Measurements from ENCODE around the gene COBLL1.

The COBLL1 gene

GRCh38 chr2:164778723-164779122 is 62.9 kb downstream of the COBLL1 start:
- ATAC-seq (ENCODE audit: insufficient read depth, low read depth), result no peak
- H3K27ac ChIP-seq (ENCODE audit: low read length), result no peak overlapping the region
- no peak for DNase-seq
- no peak overlapping the region for H3K9ac ChIP-seq (ENCODE audit: low read depth, low read length)
- H3K4me3 ChIP-seq (ENCODE audit: low read depth in 1 of 2, low read length in 2 of 2), result no peak overlapping the region
- H3K79me2 ChIP-seq (ENCODE audit: insufficient read depth, low read length), result no peaks in the 10 kb centered on the region
- no peak overlapping the region for H3K4me2 ChIP-seq (ENCODE audit: insufficient read depth, low read length)
- H4K20me1 ChIP-seq (ENCODE audit: insufficient read depth, low read length), result no peaks in the 10 kb centered on the region
- no peaks in the 10 kb centered on the region for H3K4me1 ChIP-seq (ENCODE audit: insufficient read depth, low read length)
- no peak overlapping the region for H2AFZ ChIP-seq (ENCODE audit: low read depth, low read length)
- TF ChIP-seq EZH2 (IDR thresholded peaks at IDR 0.05; ENCODE audit: borderline replicate concordance, low read depth, low read length, severe bottlenecking), result no peak
- TF ChIP-seq, protein P1, sequence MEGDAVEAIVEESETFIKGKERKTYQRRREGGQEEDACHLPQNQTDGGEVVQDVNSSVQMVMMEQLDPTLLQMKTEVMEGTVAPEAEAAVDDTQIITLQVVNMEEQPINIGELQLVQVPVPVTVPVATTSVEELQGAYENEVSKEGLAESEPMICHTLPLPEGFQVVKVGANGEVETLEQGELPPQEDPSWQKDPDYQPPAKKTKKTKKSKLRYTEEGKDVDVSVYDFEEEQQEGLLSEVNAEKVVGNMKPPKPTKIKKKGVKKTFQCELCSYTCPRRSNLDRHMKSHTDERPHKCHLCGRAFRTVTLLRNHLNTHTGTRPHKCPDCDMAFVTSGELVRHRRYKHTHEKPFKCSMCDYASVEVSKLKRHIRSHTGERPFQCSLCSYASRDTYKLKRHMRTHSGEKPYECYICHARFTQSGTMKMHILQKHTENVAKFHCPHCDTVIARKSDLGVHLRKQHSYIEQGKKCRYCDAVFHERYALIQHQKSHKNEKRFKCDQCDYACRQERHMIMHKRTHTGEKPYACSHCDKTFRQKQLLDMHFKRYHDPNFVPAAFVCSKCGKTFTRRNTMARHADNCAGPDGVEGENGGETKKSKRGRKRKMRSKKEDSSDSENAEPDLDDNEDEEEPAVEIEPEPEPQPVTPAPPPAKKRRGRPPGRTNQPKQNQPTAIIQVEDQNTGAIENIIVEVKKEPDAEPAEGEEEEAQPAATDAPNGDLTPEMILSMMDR (IDR thresholded peaks at IDR 0.05; ENCODE audit: borderline replicate concordance, extremely low read depth, low read length, poor library complexity, severe bottlenecking), result no peak
- H3K27me3 ChIP-seq (ENCODE audit: insufficient read depth, low read length, poor library complexity), result no peaks in the 10 kb centered on the region
- no peaks in the 10 kb centered on the region for H3K36me3 ChIP-seq (ENCODE audit: insufficient read depth, low read length)
- H3K9me3 ChIP-seq (ENCODE audit: insufficient read depth, low read length, severe bottlenecking), result no peaks in the 10 kb centered on the region

DNA sequence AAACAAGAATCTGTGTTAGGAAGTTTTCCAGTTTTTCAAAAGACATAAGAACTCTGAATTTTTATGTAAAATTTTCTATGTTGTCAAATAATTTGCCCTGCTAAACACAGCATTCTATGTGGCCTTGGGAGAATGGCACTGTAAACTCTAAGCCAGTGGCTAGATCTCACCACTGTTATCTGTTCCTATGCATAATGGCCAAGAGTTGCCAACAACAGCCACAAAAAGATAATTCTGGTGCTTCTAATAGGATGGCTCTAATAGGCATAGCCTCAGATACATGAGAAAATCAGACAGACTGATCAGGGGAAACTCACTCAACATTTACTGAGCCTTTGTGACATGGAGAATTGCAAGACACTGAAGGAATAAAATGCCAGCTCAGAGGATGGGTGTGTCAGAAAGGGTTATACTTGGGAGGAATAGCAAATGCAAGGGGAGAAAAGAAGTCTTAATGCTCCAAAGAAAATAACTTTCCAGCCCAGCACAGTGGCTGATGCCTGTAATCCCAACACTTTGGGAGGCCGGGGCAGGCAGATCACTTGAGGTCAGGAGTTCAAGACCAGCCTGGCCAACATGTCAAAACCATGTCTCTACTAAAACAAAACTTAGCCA is 63.7 kb downstream of the COBLL1 start:
- DNase-seq, result no peak
- Histone ChIP-seq H3K4me1 (ENCODE audit: insufficient read depth, low read length) (no peaks in the 10 kb centered on the region), H3K9me3 (ENCODE audit: insufficient read depth, low read length, severe bottlenecking) (no peaks in the 10 kb centered on the region), H3K79me2 (ENCODE audit: insufficient read depth, low read length) (no peaks in the 10 kb centered on the region), H3K4me3 (ENCODE audit: low read depth in 1 of 2, low read length in 2 of 2) (no peak overlapping the region), H3K36me3 (ENCODE audit: insufficient read depth, low read length) (no peaks in the 10 kb centered on the region), H4K20me1 (ENCODE audit: insufficient read depth, low read length) (no peaks in the 10 kb centered on the region), H3K27me3 (ENCODE audit: insufficient read depth, low read length, poor library complexity) (no peaks in the 10 kb centered on the region), H2AFZ (ENCODE audit: low read depth, low read length) (no peak overlapping the region), H3K27ac (ENCODE audit: low read length) (no peak overlapping the region), H3K9ac (ENCODE audit: low read depth, low read length) (no peak overlapping the region), H3K4me2 (ENCODE audit: insufficient read depth, low read length) (no peak overlapping the region)
- TF ChIP-seq, protein P1 (IDR thresholded peaks at IDR 0.05; ENCODE audit: borderline replicate concordance, extremely low read depth, low read length, poor library complexity, severe bottlenecking), result no peak
- no peak for ATAC-seq (ENCODE audit: insufficient read depth, low read depth)

- no peaks in the 10 kb centered on the region for H3K79me2 ChIP-seq (ENCODE audit: insufficient read depth, low read length)
- no peak overlapping the region for H3K4me3 ChIP-seq (ENCODE audit: low read depth in 1 of 2, low read length in 2 of 2)
- H3K4me2 ChIP-seq (ENCODE audit: insufficient read depth, low read length), result no peak overlapping the region
- no peaks in the 10 kb centered on the region for H3K9me3 ChIP-seq (ENCODE audit: insufficient read depth, low read length, severe bottlenecking)
- H3K4me1 ChIP-seq (ENCODE audit: insufficient read depth, low read length), result no peaks in the 10 kb centered on the region
- no peaks in the 10 kb centered on the region for H3K36me3 ChIP-seq (ENCODE audit: insufficient read depth, low read length)
- no peak overlapping the region for H2AFZ ChIP-seq (ENCODE audit: low read depth, low read length)
- no peak for DNase-seq
- TF ChIP-seq, protein P1 (IDR thresholded peaks at IDR 0.05; ENCODE audit: borderline replicate concordance, extremely low read depth, low read length, poor library complexity, severe bottlenecking), result no peak
- TF ChIP-seq EZH2 (IDR thresholded peaks at IDR 0.05; ENCODE audit: borderline replicate concordance, low read depth, low read length, severe bottlenecking), result no peak
- H3K27ac ChIP-seq (ENCODE audit: low read length), result no peak overlapping the region
- no peak for ATAC-seq (ENCODE audit: insufficient read depth, low read depth)
- no peaks in the 10 kb centered on the region for H3K27me3 ChIP-seq (ENCODE audit: insufficient read depth, low read length, poor library complexity)
- H4K20me1 ChIP-seq (ENCODE audit: insufficient read depth, low read length), result no peaks in the 10 kb centered on the region
- no peak overlapping the region for H3K9ac ChIP-seq (ENCODE audit: low read depth, low read length)
Observed at GRCh38 chr2:164773635-164774034, 68.0 kb downstream of the COBLL1 start.

- Histone ChIP-seq H3K9me3 (ENCODE audit: insufficient read depth, low read length, severe bottlenecking) (no peaks in the 10 kb centered on the region), H3K4me1 (ENCODE audit: insufficient read depth, low read length) (no peaks in the 10 kb centered on the region), H3K4me2 (ENCODE audit: insufficient read depth, low read length) (no peak overlapping the region), H3K36me3 (ENCODE audit: insufficient read depth, low read length) (no peaks in the 10 kb centered on the region), H3K9ac (ENCODE audit: low read depth, low read length) (no peak overlapping the region), H2AFZ (ENCODE audit: low read depth, low read length) (no peak overlapping the region), H3K79me2 (ENCODE audit: insufficient read depth, low read length) (no peaks in the 10 kb centered on the region), H4K20me1 (ENCODE audit: insufficient read depth, low read length) (no peaks in the 10 kb centered on the region), H3K4me3 (ENCODE audit: low read depth in 1 of 2, low read length in 2 of 2) (no peak overlapping the region), H3K27ac (ENCODE audit: low read length) (no peak overlapping the region), H3K27me3 (ENCODE audit: insufficient read depth, low read length, poor library complexity) (no peaks in the 10 kb centered on the region)
- ATAC-seq (ENCODE audit: insufficient read depth, low read depth) (no peak), DNase-seq (no peak)
- no peak for TF ChIP-seq EZH2 (IDR thresholded peaks at IDR 0.05; ENCODE audit: borderline replicate concordance, low read depth, low read length, severe bottlenecking)
- TF ChIP-seq, protein P1 (IDR thresholded peaks at IDR 0.05; ENCODE audit: borderline replicate concordance, extremely low read depth, low read length, poor library complexity, severe bottlenecking), result no peak
Observed at GRCh38 chr2:164773091-164773490, 68.5 kb downstream of the COBLL1 start.

Measured in DND-41 (cell line).